ENCODE results near the gene IFI6. TPM values are rescaled to one million over a fixed set of nuclear protein-coding genes. Genes with fewer than 3 reads are reported as not detected.

IFI6 gene
- total and polyA plus RNA-seq, 2 of the 13 experiments (the other 11 are each of a cell fraction or from before 2014, with no cell fraction given): 12.9 to 13.2 TPM

- TF ChIP-seq ARID3A (IDR thresholded peaks at IDR 0.05; ENCODE audit: low read depth, low read length) (peak; percentile 26; the same call in 1 of the 2 replicates), ZNF644 (CRISPR knock-in tag; IDR thresholded peaks at IDR 0.05; ENCODE audit: low read depth) (peak; percentile 73), LCORL (IDR thresholded peaks at IDR 0.05) (no peak), LCORL (CRISPR knock-in tag; IDR thresholded peaks at IDR 0.05) (peak; percentile 28; the same call in 1 of the 2 replicates), ZFP90 (CRISPR knock-in tag; IDR thresholded peaks at IDR 0.05; ENCODE audit: borderline replicate concordance) (0 out of 2 replicates have a peak, but pooled peaks have one; percentile 22), ARHGAP35 (CRISPR knock-in tag; IDR thresholded peaks at IDR 0.05; ENCODE audit: borderline replicate concordance) (no peak), MTA1 (CRISPR knock-in tag; IDR thresholded peaks at IDR 0.05; ENCODE audit: borderline replicate concordance) (peak; percentile 63; the same call in 1 of the 2 replicates), CTCF (CRISPR knock-in tag; IDR thresholded peaks at IDR 0.05) (0 out of 2 replicates have a peak, but pooled peaks have one; percentile 1), FOSL2 (CRISPR knock-in tag; IDR thresholded peaks at IDR 0.05) (peak; percentile 54; the same call in 1 of the 2 replicates), ETV5 (CRISPR knock-in tag; IDR thresholded peaks at IDR 0.05; ENCODE audit: borderline replicate concordance) (peak; percentile 18; the same call in 1 of the 2 replicates), NCOR1 (IDR thresholded peaks at IDR 0.05; ENCODE audit: borderline replicate concordance, low read length) (peak; percentile 61; the same call in 1 of the 2 replicates), TEAD3 (CRISPR knock-in tag; optimal IDR thresholded peaks at IDR 0.05; ENCODE audit: borderline replicate concordance) (peak; percentile 54), TARDBP (CRISPR knock-in tag; IDR thresholded peaks at IDR 0.05) (peak; percentile 44; the same call in 1 of the 2 replicates), ZNF607 (CRISPR knock-in tag; IDR thresholded peaks at IDR 0.05; ENCODE audit: borderline replicate concordance) (no peak), SOX6 (IDR thresholded peaks at IDR 0.05) (no peak), SOX6 (CRISPR knock-in tag; IDR thresholded peaks at IDR 0.05) (peak; percentile 61), ARID5B (CRISPR knock-in tag; IDR thresholded peaks at IDR 0.05) (peak; percentile 78), TAF15 (IDR thresholded peaks at IDR 0.05; ENCODE audit: low read depth, low read length, poor library complexity, severe bottlenecking) (no peak), CEBPG (CRISPR knock-in tag; IDR thresholded peaks at IDR 0.05) (peak; percentile 46), RXRA (CRISPR knock-in tag; IDR thresholded peaks at IDR 0.05) (peak; percentile 42; the same call in 1 of the 2 replicates), TMF1 (CRISPR knock-in tag; IDR thresholded peaks at IDR 0.05; ENCODE audit: low read depth) (no peak)
Measured at GRCh38 chr1:27621051-27621920, 50.7 kb downstream of the IFI6 start (continued).
